HG02588 (cell line): Measurements from ENCODE around the gene DENND2C.

Source experiments
- ATAC-seq: cut with Tn5 transposase; IDR thresholded peaks from one replicate; pipeline ENCODE4 v1.9.1; 2021; ENCODE audit warnings: mild to moderate bottlenecking, moderate library complexity; ENCODE audit not compliant: unreplicated experiment

DENND2C gene

GRCh38 chr1:114669562-114670082 lies at the start of gene DENND2C:
Gene DENND2C, minus strand, starts transcription at chr1:114670049. Its CDS starts 44,065 bp downstream, at chr1:114625984.
- ATAC-seq, result peak; percentile 55

GRCh38 chr1:114719424-114719787 lies 49.6 kb upstream of the DENND2C start:
- ATAC-seq, result no peak

- no peak for ATAC-seq
Measured at GRCh38 chr1:114718661-114719423, 49.0 kb upstream of the DENND2C start.

- ATAC-seq, result peak; percentile 94
Measured at GRCh38 chr1:114716304-114717170, 46.7 kb upstream of the DENND2C start, which contains the start of gene NRAS. Gene NRAS, minus strand, starts transcription at chr1:114716771. Its CDS starts 611 bp downstream, at chr1:114716160.

- peak; percentile 13 for ATAC-seq
Measured at GRCh38 chr1:114715952-114716303, 46.1 kb upstream of the DENND2C start.

- ATAC-seq, result no peak
Measured at GRCh38 chr1:114712977-114713376, 43.1 kb upstream of the DENND2C start.

GRCh38 chr1:114710360-114710759 lies 40.5 kb upstream of the DENND2C start:
- ATAC-seq, result no peak

- no peak for ATAC-seq
Measured at GRCh38 chr1:114707604-114708003, 37.8 kb upstream of the DENND2C start.

GRCh38 chr1:114703242-114703641 lies 33.4 kb upstream of the DENND2C start:
- ATAC-seq, result peak; percentile 51

- no peak for ATAC-seq
Measured at GRCh38 chr1:114702737-114703136, 32.9 kb upstream of the DENND2C start.

- no peak for ATAC-seq
Measured at GRCh38 chr1:114701931-114702330, 32.1 kb upstream of the DENND2C start.

- no peak for ATAC-seq
Measured at GRCh38 chr1:114700036-114700600, 30.3 kb upstream of the DENND2C start.

- ATAC-seq, result no peak
Measured at GRCh38 chr1:114696810-114697209, 27.0 kb upstream of the DENND2C start.

GRCh38 chr1:114695430-114696058 lies 25.7 kb upstream of the DENND2C start, which contains the start of gene AMPD1:
Gene AMPD1, minus strand, starts transcription at chr1:114695546. Its CDS starts 75 bp downstream, at chr1:114695471.
- ATAC-seq, result no peak

GRCh38 chr1:114694540-114695310 lies 24.9 kb upstream of the DENND2C start:
- ATAC-seq, result no peak

- ATAC-seq, result no peak
Measured at GRCh38 chr1:114692947-114693346, 23.1 kb upstream of the DENND2C start.

- ATAC-seq, result no peak
Measured at GRCh38 chr1:114691061-114691460, 21.2 kb upstream of the DENND2C start.

GRCh38 chr1:114690148-114690547 lies 20.3 kb upstream of the DENND2C start:
- no peak for ATAC-seq

- no peak for ATAC-seq
Measured at GRCh38 chr1:114688526-114688925, 18.7 kb upstream of the DENND2C start.

GRCh38 chr1:114685851-114686250 lies 16.0 kb upstream of the DENND2C start:
- ATAC-seq, result no peak
